Measurements from ENCODE around the gene PPIF. TPM values are rescaled to one million over a fixed set of nuclear protein-coding genes. Genes with fewer than 3 reads are reported as not detected.
A peak's percentile ranks its signal among the peaks of the same experiment; 100 is the strongest.

The PPIF gene
- total and polyA plus RNA-seq, 2 of the 13 experiments (the other 11 are each of a cell fraction or from before 2014, with no cell fraction given) = 147 to 157 TPM

DNA sequence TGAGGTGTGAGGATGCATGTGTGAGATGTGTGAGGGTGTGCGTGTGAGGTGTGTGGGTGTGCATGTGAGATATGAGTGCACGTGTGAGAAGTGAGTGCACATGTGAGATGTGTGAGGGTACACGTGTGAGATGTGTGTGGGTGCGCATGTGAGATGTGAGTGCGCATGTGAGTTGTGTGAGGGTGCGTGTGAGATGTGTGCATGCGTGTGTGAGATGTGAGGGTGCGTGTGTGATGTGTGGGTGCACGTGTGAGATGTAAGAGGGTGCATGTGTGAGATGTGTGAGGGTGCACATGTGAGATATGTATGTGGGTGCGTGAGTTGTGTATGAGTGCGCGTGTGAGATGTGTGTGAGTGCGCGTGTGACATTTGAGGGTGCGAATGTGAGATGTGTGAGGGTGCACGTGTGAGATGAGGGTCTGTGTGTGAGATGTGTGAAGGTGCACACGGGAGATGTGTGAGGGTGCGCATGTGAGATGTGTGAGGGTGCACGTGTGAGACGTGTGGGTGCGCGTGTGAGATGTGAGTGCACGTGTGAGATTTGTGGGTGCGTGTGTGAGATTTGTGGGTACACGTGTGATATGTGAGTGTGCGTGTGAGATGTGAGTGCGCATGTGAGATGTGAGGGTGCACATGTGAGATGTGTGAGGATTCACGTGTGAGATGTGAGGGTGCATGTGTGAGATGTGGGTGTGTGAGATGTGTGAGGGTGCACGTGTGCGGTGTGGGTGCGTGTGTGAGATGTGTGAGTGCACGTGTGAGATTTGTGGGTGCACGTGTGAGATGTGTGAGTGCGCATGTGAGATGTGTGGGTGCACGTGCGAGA is 30.5 kb downstream of the PPIF start:
- DNase-seq (ENCODE audit: low spot score) (no peak), ATAC-seq (no peak), FAIRE-seq (no peak)
- no peaks in the 10 kb centered on the region for H4K20me1 ChIP-seq (ENCODE audit: insufficient read depth, low read length)
- H3K4me1 ChIP-seq (ENCODE audit: insufficient read depth, low read length) = peaks cover 70% of the 10 kb centered on the region
- H3K27ac ChIP-seq (ENCODE audit: extremely low read length, insufficient read depth, low read length) = no peak overlapping the region
- H3K4me2 ChIP-seq (ENCODE audit: low read depth, low read length) = no peak overlapping the region
- H3K36me3 ChIP-seq (replicated peaks in 1 of 2; ENCODE audit: control insufficient read depth in 1 of 2, insufficient read depth in 2 of 2, low read length in 2 of 2) = no peaks in the 10 kb centered on the region
- no peaks in the 10 kb centered on the region for H3K27me3 ChIP-seq (ENCODE audit: control insufficient read depth in 1 of 2, insufficient read depth in 2 of 2, low read length in 2 of 2)
- in situ Hi-C loops (cut with HindIII; ENCODE audit: extremely low pct_ligation_motif_present, low pct_unique_long_range_greater_than_20kb) = loop anchor here (5.0 kb wide), 1 partner anchor 110 kb away; no protein-coding TSS in a partner anchor
- H3K9me3 ChIP-seq (ENCODE audit: low read length) = no peaks in the 10 kb centered on the region
- 95% methylated on average over 36 of the region's 36 CpGs for WGBS (ENCODE audit: low lambda C conversion rate)
- intact Hi-C loops (cut with micrococcal nuclease; ENCODE audit: unreplicated experiment) = no loop called here
- TF ChIP-seq ZNF205 (CRISPR knock-in tag; IDR thresholded peaks at IDR 0.05) (no peak), NBN (conservative IDR thresholded peaks at IDR 0.05) (0 out of 2 replicates have a peak, but pooled peaks have one; percentile 7)
- TF ChIP-seq, protein P1, sequence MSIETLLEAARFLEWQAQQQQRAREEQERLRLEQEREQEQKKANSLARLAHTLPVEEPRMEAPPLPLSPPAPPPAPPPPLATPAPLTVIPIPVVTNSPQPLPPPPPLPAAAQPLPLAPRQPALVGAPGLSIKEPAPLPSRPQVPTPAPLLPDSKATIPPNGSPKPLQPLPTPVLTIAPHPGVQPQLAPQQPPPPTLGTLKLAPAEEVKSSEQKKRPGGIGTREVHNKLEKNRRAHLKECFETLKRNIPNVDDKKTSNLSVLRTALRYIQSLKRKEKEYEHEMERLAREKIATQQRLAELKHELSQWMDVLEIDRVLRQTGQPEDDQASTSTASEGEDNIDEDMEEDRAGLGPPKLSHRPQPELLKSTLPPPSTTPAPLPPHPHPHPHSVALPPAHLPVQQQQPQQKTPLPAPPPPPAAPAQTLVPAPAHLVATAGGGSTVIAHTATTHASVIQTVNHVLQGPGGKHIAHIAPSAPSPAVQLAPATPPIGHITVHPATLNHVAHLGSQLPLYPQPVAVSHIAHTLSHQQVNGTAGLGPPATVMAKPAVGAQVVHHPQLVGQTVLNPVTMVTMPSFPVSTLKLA (IDR thresholded peaks at IDR 0.05) = peak; percentile 90
- H3K9ac ChIP-seq (ENCODE audit: insufficient read depth, low read depth, low read length) = no peak overlapping the region
- POLR2A ChIA-PET = no interaction called here
- H3K79me2 ChIP-seq (ENCODE audit: insufficient read depth, low read length) = no peaks in the 10 kb centered on the region
- H2AFZ ChIP-seq (ENCODE audit: low read length) = no peak overlapping the region
- CTCF ChIA-PET (ENCODE audit: low intra/inter-chr PET ratio, low total read pairs) = no interaction called here
- H3K4me3 ChIP-seq (replicated peaks in 1 of 3; ENCODE audit: insufficient read depth in 1 of 3, low read depth in 2 of 3, low read length in 3 of 3) = no peak overlapping the region
- BruUV-seq (replicated peaks) = no TSS peak

DNA sequence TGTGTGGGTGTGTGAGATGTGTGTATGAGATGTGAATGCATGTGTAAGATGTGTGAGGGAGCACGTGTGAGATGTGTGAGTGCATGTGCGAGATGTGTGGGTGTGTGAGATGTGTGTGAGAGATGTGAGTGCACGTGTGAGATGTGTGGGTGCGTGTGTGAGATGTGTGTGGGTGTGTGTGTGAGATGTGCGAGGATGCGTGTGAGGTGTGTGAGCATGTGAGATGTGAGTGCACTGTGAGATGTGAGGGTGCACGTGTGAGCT is 31.0 kb downstream of the PPIF start:
- no TSS peak for BruUV-seq (replicated peaks)
- H3K27ac ChIP-seq (ENCODE audit: extremely low read length, insufficient read depth, low read length) = no peak overlapping the region
- H3K9ac ChIP-seq (ENCODE audit: insufficient read depth, low read depth, low read length) = no peak overlapping the region
- ChIA-PET CTCF (ENCODE audit: low intra/inter-chr PET ratio, low total read pairs) (no interaction called here), POLR2A (no interaction called here)
- no peaks in the 10 kb centered on the region for H3K27me3 ChIP-seq (ENCODE audit: control insufficient read depth in 1 of 2, insufficient read depth in 2 of 2, low read length in 2 of 2)
- WGBS (ENCODE audit: low lambda C conversion rate) = 98% methylated on average over 7 of the region's 7 CpGs
- no peaks in the 10 kb centered on the region for H4K20me1 ChIP-seq (ENCODE audit: insufficient read depth, low read length)
- no peaks in the 10 kb centered on the region for H3K9me3 ChIP-seq (ENCODE audit: low read length)
- in situ Hi-C loops (cut with HindIII; ENCODE audit: extremely low pct_ligation_motif_present, low pct_unique_long_range_greater_than_20kb) (loop anchor here (5.0 kb wide), 1 partner anchor 109 kb away; no protein-coding TSS in a partner anchor), intact Hi-C loops (cut with micrococcal nuclease; ENCODE audit: unreplicated experiment) (no loop called here)
- ATAC-seq (no peak), FAIRE-seq (no peak), DNase-seq (ENCODE audit: low spot score) (no peak)
- no peak overlapping the region for H3K4me3 ChIP-seq (replicated peaks in 1 of 3; ENCODE audit: insufficient read depth in 1 of 3, low read depth in 2 of 3, low read length in 3 of 3)
- H2AFZ ChIP-seq (ENCODE audit: low read length) = no peak overlapping the region
- no peak overlapping the region for H3K4me2 ChIP-seq (ENCODE audit: low read depth, low read length)
- H3K79me2 ChIP-seq (ENCODE audit: insufficient read depth, low read length) = no peaks in the 10 kb centered on the region
- no peaks in the 10 kb centered on the region for H3K36me3 ChIP-seq (replicated peaks in 1 of 2; ENCODE audit: control insufficient read depth in 1 of 2, insufficient read depth in 2 of 2, low read length in 2 of 2)
- H3K4me1 ChIP-seq (ENCODE audit: insufficient read depth, low read length) = peaks cover 73% of the 10 kb centered on the region
- TF ChIP-seq, protein P2, sequence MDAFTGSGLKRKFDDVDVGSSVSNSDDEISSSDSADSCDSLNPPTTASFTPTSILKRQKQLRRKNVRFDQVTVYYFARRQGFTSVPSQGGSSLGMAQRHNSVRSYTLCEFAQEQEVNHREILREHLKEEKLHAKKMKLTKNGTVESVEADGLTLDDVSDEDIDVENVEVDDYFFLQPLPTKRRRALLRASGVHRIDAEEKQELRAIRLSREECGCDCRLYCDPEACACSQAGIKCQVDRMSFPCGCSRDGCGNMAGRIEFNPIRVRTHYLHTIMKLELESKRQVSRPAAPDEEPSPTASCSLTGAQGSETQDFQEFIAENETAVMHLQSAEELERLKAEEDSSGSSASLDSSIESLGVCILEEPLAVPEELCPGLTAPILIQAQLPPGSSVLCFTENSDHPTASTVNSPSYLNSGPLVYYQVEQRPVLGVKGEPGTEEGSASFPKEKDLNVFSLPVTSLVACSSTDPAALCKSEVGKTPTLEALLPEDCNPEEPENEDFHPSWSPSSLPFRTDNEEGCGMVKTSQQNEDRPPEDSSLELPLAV (CRISPR knock-in tag; conservative IDR thresholded peaks at IDR 0.05; ENCODE audit: low read depth) = no peak
- TF ChIP-seq, protein P3, sequence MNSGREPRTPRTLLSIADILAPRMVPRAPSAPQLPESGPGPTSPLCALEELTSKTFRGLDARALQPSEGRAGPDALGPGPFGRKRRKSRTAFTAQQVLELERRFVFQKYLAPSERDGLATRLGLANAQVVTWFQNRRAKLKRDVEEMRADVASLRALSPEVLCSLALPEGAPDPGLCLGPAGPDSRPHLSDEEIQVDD (CRISPR knock-in tag; IDR thresholded peaks at IDR 0.05; ENCODE audit: borderline replicate concordance) = 0 out of 2 replicates have a peak, but pooled peaks have one; percentile 20
- TF ChIP-seq, protein P4, sequence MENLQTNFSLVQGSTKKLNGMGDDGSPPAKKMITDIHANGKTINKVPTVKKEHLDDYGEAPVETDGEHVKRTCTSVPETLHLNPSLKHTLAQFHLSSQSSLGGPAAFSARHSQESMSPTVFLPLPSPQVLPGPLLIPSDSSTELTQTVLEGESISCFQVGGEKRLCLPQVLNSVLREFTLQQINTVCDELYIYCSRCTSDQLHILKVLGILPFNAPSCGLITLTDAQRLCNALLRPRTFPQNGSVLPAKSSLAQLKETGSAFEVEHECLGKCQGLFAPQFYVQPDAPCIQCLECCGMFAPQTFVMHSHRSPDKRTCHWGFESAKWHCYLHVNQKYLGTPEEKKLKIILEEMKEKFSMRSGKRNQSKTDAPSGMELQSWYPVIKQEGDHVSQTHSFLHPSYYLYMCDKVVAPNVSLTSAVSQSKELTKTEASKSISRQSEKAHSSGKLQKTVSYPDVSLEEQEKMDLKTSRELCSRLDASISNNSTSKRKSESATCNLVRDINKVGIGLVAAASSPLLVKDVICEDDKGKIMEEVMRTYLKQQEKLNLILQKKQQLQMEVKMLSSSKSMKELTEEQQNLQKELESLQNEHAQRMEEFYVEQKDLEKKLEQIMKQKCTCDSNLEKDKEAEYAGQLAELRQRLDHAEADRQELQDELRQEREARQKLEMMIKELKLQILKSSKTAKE (CRISPR knock-in tag; IDR thresholded peaks at IDR 0.05; ENCODE audit: borderline replicate concordance) = peak; percentile 37; the same call in 1 of the 2 replicates
- TF ChIP-seq SOX13 (IDR thresholded peaks at IDR 0.05) (no peak), SOX13 (CRISPR knock-in tag; conservative IDR thresholded peaks at IDR 0.05 in 1 of 2, IDR thresholded peaks at IDR 0.05 in 1 of 2) (no peak)
- TF ChIP-seq, protein P1 (IDR thresholded peaks at IDR 0.05) = 0 out of 2 replicates have a peak, but pooled peaks have one; percentile 15

All from HepG2 (cell line).